GM18502 (cell line): ENCODE measurements around the gene MOCOS.
A peak's percentile ranks its signal among the peaks of the same experiment; 100 is the strongest.
"Not testable (repeated sequence)": the region's sequence is repeated elsewhere in the genome, so short reads cannot be mapped to it uniquely, and the experiment has no call there.

Experiments
- ATAC-seq: cut with Tn5 transposase; IDR thresholded peaks from one replicate; pipeline ENCODE4 v1.9.1; 2021; ENCODE audit warnings: mild to moderate bottlenecking; ENCODE audit not compliant: unreplicated experiment, poor library complexity

Gene MOCOS

GRCh38 chr18:36187193-36187825 lies at the start of gene MOCOS:
MOCOS (plus strand) TSS chr18:36187497; CDS start chr18:36187540, 43 bp downstream.
- peak; percentile 86 for ATAC-seq

GRCh38 chr18:36139245-36139644 lies 48.1 kb upstream of the MOCOS start:
- no peak for ATAC-seq

GRCh38 chr18:36141576-36141975 lies 45.7 kb upstream of the MOCOS start:
- no peak for ATAC-seq

GRCh38 chr18:36142751-36143150 lies 44.5 kb upstream of the MOCOS start:
- ATAC-seq = no peak

- ATAC-seq = no peak
These were observed 43.9 kb upstream of the MOCOS start for GRCh38 chr18:36143391-36143790.

GRCh38 chr18:36149514-36150289 lies 37.6 kb upstream of the MOCOS start:
- peak; percentile 97 for ATAC-seq

GRCh38 chr18:36152781-36153180 lies 34.5 kb upstream of the MOCOS start:
- ATAC-seq = no peak

- no peak for ATAC-seq
These were observed 34.1 kb upstream of the MOCOS start for GRCh38 chr18:36153203-36153602.

GRCh38 chr18:36153771-36154170 lies 33.5 kb upstream of the MOCOS start:
- ATAC-seq = no peak

GRCh38 chr18:36155851-36156757 lies 31.2 kb upstream of the MOCOS start:
- no peak for ATAC-seq

GRCh38 chr18:36157441-36157840 lies 29.9 kb upstream of the MOCOS start:
- no peak for ATAC-seq

GRCh38 chr18:36158266-36158867 lies 28.9 kb upstream of the MOCOS start:
- ATAC-seq = no peak

GRCh38 chr18:36160959-36161371 lies 26.3 kb upstream of the MOCOS start:
- ATAC-seq = no peak

- ATAC-seq = no peak
These were observed 24.3 kb upstream of the MOCOS start for GRCh38 chr18:36162981-36163380.

- ATAC-seq = no peak
These were observed 19.5 kb upstream of the MOCOS start for GRCh38 chr18:36167692-36168218.

- not testable (repeated sequence) for ATAC-seq
These were observed 19.0 kb upstream of the MOCOS start for GRCh38 chr18:36168296-36168695.

- no peak for ATAC-seq
These were observed 17.4 kb upstream of the MOCOS start for GRCh38 chr18:36169938-36170337.

GRCh38 chr18:36175481-36175880 lies 11.8 kb upstream of the MOCOS start:
- ATAC-seq = no peak

- ATAC-seq = no peak
These were observed 11.1 kb upstream of the MOCOS start for GRCh38 chr18:36176177-36176584.

GRCh38 chr18:36176711-36177110 lies 10.6 kb upstream of the MOCOS start:
- no peak for ATAC-seq
